Heart left ventricle (tissue), 16 donors: ENCODE data around the gene OR2T8. TPM values are rescaled to one million over a fixed set of nuclear protein-coding genes. Genes with fewer than 3 reads are reported as not detected.

Source experiments
- ATAC-seq, 4 donors: fragments of 200-7000 bp; cut with Tn5 transposase; one replicate each; pipeline ENCODE4 v1.9.1; 2020 to 2022; ENCODE audit warnings: moderate library complexity in 4 of 4, mild to moderate bottlenecking in 3 of 4, moderate number of reproducible peaks in 1 of 4
- DNase-seq, 5 donors: peaks; one replicate each; pipeline ENCODE4 v3.0.0-alpha.2; 2020
- H3K27ac ChIP-seq, 12 donors: fragments of 200-600 bp; sonication (generic) in 4 of 12; one replicate each; pipeline versions ENCODE4 v1.5.0 to v1.8.0; 2016 to 2022; ENCODE audit warnings: mild to moderate bottlenecking in 2 of 12
- H3K27me3 ChIP-seq, 9 donors: fragments of 200-600 bp; sonication (generic) in 2 of 9; one replicate each; pipeline versions ENCODE4 v1.5.1 to v1.8.0; 2016 to 2022; ENCODE audit warnings: mild to moderate bottlenecking in 3 of 9
- H3K36me3 ChIP-seq, 9 donors: fragments of 200-600 bp; sonication (generic) in 2 of 9; one replicate each; pipeline versions ENCODE4 v1.5.0 to v1.8.0; 2018 to 2022; ENCODE audit warnings: mild to moderate bottlenecking in 2 of 9
- H3K4me1 ChIP-seq, 12 donors: fragments of 200-600 bp; sonication (generic) in 4 of 12; one replicate each; pipeline versions ENCODE4 v1.5.0 to v1.8.0; 2016 to 2022; ENCODE audit warnings: mild to moderate bottlenecking in 3 of 12
- H3K4me3 ChIP-seq, 12 donors: fragments of 200-600 bp; sonication (generic) in 4 of 12; one replicate each; pipeline versions ENCODE4 v1.5.0 to v1.8.0; 2017 to 2022; ENCODE audit warnings: mild to moderate bottlenecking in 9 of 12, moderate library complexity in 4 of 12
- H3K9me3 ChIP-seq, 12 donors: fragments of 200-600 bp; sonication (generic) in 4 of 12; one replicate each; pipeline versions ENCODE4 v1.5.0 to v1.8.0; 2016 to 2022; ENCODE audit warnings: mild to moderate bottlenecking in 1 of 12
- CTCF ChIP-seq, 12 donors: fragments of 200-600 bp; sonication (generic) in 4 of 12; IDR thresholded peaks; one replicate each; pipeline versions ENCODE4 v1.5.0 to v1.8.0; 2018 to 2022; ENCODE audit warnings: antibody characterized with exemption in 12 of 12, mild to moderate bottlenecking in 5 of 12
- POLR2A ChIP-seq, 2 donors: fragments of 450-650 bp; IDR thresholded peaks; one replicate each; pipeline ENCODE4 v1.6.1; 2017; ENCODE audit warnings: antibody characterized with exemption in 2 of 2, mild to moderate bottlenecking in 2 of 2, moderate library complexity in 2 of 2
- WGBS, 4 donors: extraction: QIAGEN DNeasy Blood & Tissue Kit in 2 of 4; methylation state at CpG; one replicate each; pipeline versions ENCODE4 v1.1.5 to v1.1.7; 2013 to 2018; 5-methylcytosine and 5-hydroxymethylcytosine counted together
- intact Hi-C, 10 donors: fragments of 100-400 bp; cut with DNase I; formaldehyde crosslinking; loops; one replicate each; pipeline versions ENCODE4 v1.11.1 to v1.14.2; 2022
- polyA plus RNA-seq, 2 donors: library from polyadenylated mRNA; stranded (reverse); fragments of 200-250 nt; gene quantifications; one replicate each; pipeline ENCODE4 v1.2.3, GENCODE V29; 2013
- total RNA-seq, 9 donors: library from RNA; depleted of rRNA in 2 of 9; stranded (reverse); fragments of >200 nt in 2 of 9; fragmentation: NEBNext Ultra II Directional in 3 of 9; extraction: Animal tissue kit (Norgen Biotek cat#: 25700) in 3 of 9; gene quantifications; one replicate each; pipeline versions ENCODE4 v1.1.0 to v1.2.4, GENCODE V29; 2016 to 2023
- donor health status: ischemic (EF 13 %, LVEDD 7.1; RV severe dilation, severe dysfunction).
- donor health status: healthy with polysubstance abuse.
- donor health status: DM: no; HTN: yes; CAD: no.
- donor health status: DM: no; HTN: no; CAD: no.
- donor health status: ischemic (EF 25% LVEDD 6.9; RV normal size, moderate dysfunction).
- donor health status: ischemic (EF 25% LVEDD 5.7; RV mildly dilated, moderate dysfunction).
- donor health status: healthy.
- donor health status: DM: yes; HTN: yes; CAD: no.
- donor health status: ischemic (EF 35%, LVEDD 5.7; RV mildly dilated, moderate dysfunction).
- donor health status: nonischemic (EF 11% LVEDD 7.7; RV severe dilation, severe dysfunction).
- donor health status: DM: yes; HTN: yes; CAD: no.
- donor health status: PGD.
- donor health status: ischemic (EF 29% LVEDD 5.4; RV normal size, mild dysfunction).
- donor health status: nonischemic (EF 23%, LVEDD 6.1; RV moderate dilation, normal function).

OR2T8 gene
- total and polyA plus RNA-seq, 11 donors, result not detected

- TF ChIP-seq POLR2A (IDR thresholded peaks at IDR 0.05) (no peak), CTCF (IDR thresholded peaks at IDR 0.05) (no peak)
- peak overlapping the region in 9 of 12 donors; percentile 8 to 45 (median 31) for H3K4me3 ChIP-seq
- whole genome bisulfite sequencing, 4 donors, result 34 to 54% (median 53%) methylated on average over 7 of the region's 7 CpGs
- peaks cover 0 to 4% (median 0%) of the 10 kb centered on the region in 12 donors for H3K4me1 ChIP-seq
- no peak for DNase-seq
- H3K27me3 ChIP-seq, result no peaks in the 10 kb centered on the region
- intact Hi-C loops, result no loop called here
- no peaks in the 10 kb centered on the region for H3K36me3 ChIP-seq
- peak overlapping the region in 1 of 12 donors; percentile 49 for H3K27ac ChIP-seq
- no peaks in the 10 kb centered on the region for H3K9me3 ChIP-seq
- no peak for ATAC-seq
Measured at GRCh38 chr1:247906504-247907047, 13.5 kb upstream of the OR2T8 start.

- peaks cover 0 to 4% (median 0%) of the 10 kb centered on the region in 12 donors for H3K9me3 ChIP-seq
- no peak for TF ChIP-seq POLR2A (IDR thresholded peaks at IDR 0.05)
- no peak for TF ChIP-seq CTCF (IDR thresholded peaks at IDR 0.05)
- DNase-seq, result no peak
- WGBS, 4 donors, result 69 to 84% (median 78%) methylated on average over 5 of the region's 5 CpGs
- H3K27ac ChIP-seq, result no peak overlapping the region
- H3K27me3 ChIP-seq, result no peaks in the 10 kb centered on the region
- no peaks in the 10 kb centered on the region for H3K36me3 ChIP-seq
- H3K4me3 ChIP-seq, result no peak overlapping the region
- ATAC-seq, result no peak
- intact Hi-C loops, result no loop called here
- H3K4me1 ChIP-seq, result peaks cover 0 to 4% (median 0%) of the 10 kb centered on the region in 12 donors
Measured at GRCh38 chr1:247908766-247909165, 11.3 kb upstream of the OR2T8 start.

GRCh38 chr1:247913786-247914185 is 6.3 kb upstream of the OR2T8 start:
- H3K4me3 ChIP-seq, result no peak overlapping the region
- H3K36me3 ChIP-seq, result no peaks in the 10 kb centered on the region
- DNase-seq (no peak), ATAC-seq (no peak)
- no peak for TF ChIP-seq CTCF (IDR thresholded peaks at IDR 0.05)
- TF ChIP-seq POLR2A (IDR thresholded peaks at IDR 0.05), result no peak
- no peaks in the 10 kb centered on the region for H3K4me1 ChIP-seq
- H3K27ac ChIP-seq, result no peak overlapping the region
- peaks cover 0 to 4% (median 0%) of the 10 kb centered on the region in 12 donors for H3K9me3 ChIP-seq
- H3K27me3 ChIP-seq, result peaks cover 0 to 2% (median 0%) of the 10 kb centered on the region in 9 donors
- 66 to 86% (median 74%) methylated on average over 2 of the region's 2 CpGs for WGBS, 4 donors
- intact Hi-C loops, result no loop called here

GRCh38 chr1:247914941-247915662 is 5.0 kb upstream of the OR2T8 start:
- TF ChIP-seq CTCF (IDR thresholded peaks at IDR 0.05) (no peak), POLR2A (IDR thresholded peaks at IDR 0.05) (no peak)
- Histone ChIP-seq H3K36me3 (no peaks in the 10 kb centered on the region), H3K4me3 (no peak overlapping the region), H3K9me3 (peaks cover 0 to 4% (median 0%) of the 10 kb centered on the region in 12 donors), H3K4me1 (no peaks in the 10 kb centered on the region), H3K27me3 (peaks cover 0 to 2% (median 0%) of the 10 kb centered on the region in 9 donors), H3K27ac (no peak overlapping the region)
- whole genome bisulfite sequencing, 4 donors, result 32 to 51% (median 44%) methylated on average over 4 of the region's 4 CpGs
- no peak for ATAC-seq
- intact Hi-C loops, result no loop called here
- DNase-seq, result no peak
